DOHH2 (cell line): ENCODE data around the gene ZFYVE1.

Experiments used
- CTCF ChIP-seq: fragments of 200-600 bp; sonication (generic); IDR thresholded peaks from one replicate; pipeline ENCODE4 v1.5.1; 2014; ENCODE audit warnings: antibody characterized with exemption, mild to moderate bottlenecking, low read depth, low read length; ENCODE audit not compliant: poor library complexity, severe bottlenecking
- EZH2phosphoT487 ChIP-seq: fragments of 200-600 bp; sonication (generic); IDR thresholded peaks from 2 replicates; pipeline ENCODE4 v1.6.1; 2017; ENCODE audit warnings: borderline replicate concordance, mild to moderate bottlenecking, antibody characterized with exemption, low read length, moderate library complexity, mixed read lengths

DNA sequence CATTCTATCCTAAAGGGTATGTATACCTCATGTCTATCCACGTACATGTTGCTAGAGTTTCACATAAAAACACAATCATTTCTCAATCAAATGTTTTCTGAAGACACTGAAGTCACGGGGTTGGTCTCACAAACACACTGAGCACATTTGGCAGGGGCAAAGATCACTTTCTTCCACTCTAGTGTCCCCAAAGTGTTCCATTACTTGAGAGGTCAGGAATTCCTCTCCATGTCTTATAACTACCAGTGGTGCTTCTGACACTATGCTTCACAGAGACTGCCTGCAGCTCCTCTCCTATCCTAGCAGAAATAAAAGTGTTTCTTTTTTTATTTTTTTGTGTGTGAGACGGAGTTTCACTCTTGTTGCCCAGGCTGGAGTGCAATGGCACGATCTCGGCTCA lies 19.1 kb downstream of the ZFYVE1 start:
- TF ChIP-seq CTCF (no peak), EZH2phosphoT487 (no peak)
